ENCODE measurements around the gene TMEM14C.

The TMEM14C gene

DNA sequence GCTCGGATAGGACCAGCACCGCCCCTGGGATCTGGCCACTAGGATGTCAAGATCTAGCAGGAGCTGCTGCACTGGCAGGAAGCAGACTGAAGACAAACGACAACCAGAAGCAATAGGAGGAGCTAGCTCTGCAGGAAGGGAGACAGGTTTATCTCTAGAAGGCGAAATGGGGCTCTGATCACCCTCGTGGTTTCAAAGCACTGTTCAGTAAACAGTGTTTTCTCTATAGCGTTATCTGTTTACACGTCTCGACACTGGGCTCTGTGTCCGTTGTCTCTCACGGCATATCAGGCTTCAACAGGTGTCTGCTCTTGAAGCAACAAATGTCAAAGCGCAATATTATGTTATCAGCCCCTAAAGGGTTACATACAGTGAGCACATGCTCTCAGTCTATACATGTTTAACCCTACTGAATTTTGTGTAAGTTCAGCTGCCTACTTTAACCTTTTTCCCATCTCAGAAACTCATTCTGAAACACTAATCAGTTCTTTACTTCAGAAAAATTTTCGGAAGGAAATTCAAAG is 48.6 kb downstream of the TMEM14C start:
- no peak for DNase-seq

DNA sequence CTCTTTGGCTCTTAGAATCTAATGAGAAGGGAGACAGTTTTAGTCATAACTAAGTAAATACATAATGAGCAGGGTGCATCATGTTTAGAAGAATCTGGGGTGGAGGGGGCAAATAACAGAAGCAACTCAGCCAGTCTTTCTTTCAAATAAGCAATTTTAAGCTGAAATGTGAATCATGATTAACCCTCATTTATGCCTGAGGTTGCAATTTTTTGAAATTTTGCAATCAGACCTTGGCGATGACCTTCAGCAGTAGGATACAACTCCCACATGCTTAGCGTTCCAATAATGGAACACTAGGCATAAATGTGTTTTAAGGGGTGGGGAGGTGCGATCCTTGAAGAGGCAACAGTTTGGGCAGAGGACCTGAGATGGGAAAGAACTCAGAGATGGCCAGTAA is 55.4 kb downstream of the TMEM14C start:
- no peak for DNase-seq

DNA sequence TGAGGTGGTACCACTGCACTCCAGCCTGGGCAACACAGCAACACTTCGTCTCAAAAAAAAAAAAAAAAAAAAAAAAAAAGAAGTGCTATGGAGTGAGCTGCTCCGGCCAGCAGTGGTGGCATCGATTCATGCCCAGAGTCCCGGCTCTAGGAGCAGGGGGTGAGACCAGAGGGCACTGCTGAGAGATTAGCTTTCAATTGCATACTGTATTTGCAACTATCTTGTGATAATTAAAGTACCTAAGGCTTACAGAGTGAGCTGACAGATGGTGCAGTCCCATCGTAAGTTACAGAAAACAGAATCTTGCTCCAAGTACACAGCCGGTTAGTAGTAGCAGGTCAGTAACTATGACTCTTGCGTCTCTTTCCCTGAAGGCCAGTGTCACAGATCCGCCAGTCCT is 56.2 kb downstream of the TMEM14C start:
- no peak for DNase-seq
